Esophagus (tissue), 2 donors: ENCODE measurements around the gene MYO6. TPM values are rescaled to one million over a fixed set of nuclear protein-coding genes. Genes with fewer than 3 reads are reported as not detected.
"Not testable (repeated sequence)": the region's sequence is repeated elsewhere in the genome, so short reads cannot be mapped to it uniquely, and the experiment has no call there.

Experiments used
- H3K27ac ChIP-seq, 2 donors: one replicate each; pipeline ENCODE4 v1.5.1; 2013; ENCODE audit warnings: low read depth in 2 of 2, mild to moderate bottlenecking in 2 of 2, inconsistent platforms in 1 of 2, low read length in 1 of 2, moderate library complexity in 1 of 2
- H3K27me3 ChIP-seq, 2 donors: one replicate each; pipeline ENCODE4 v1.6.1; 2013; ENCODE audit warnings: low read length in 2 of 2, control low read depth in 1 of 2, mild to moderate bottlenecking in 1 of 2; ENCODE audit not compliant: insufficient read depth in 2 of 2, control insufficient read depth in 1 of 2
- H3K36me3 ChIP-seq, 2 donors: one replicate each; pipeline ENCODE4 v1.6.1; 2013; ENCODE audit warnings: low read length in 1 of 2; ENCODE audit not compliant: control insufficient read depth in 2 of 2, insufficient read depth in 2 of 2
- H3K4me1 ChIP-seq, 2 donors: one replicate each; pipeline ENCODE4 v1.6.1; 2013; ENCODE audit warnings: low read length in 1 of 2; ENCODE audit not compliant: control insufficient read depth in 2 of 2, insufficient read depth in 2 of 2
- H3K4me3 ChIP-seq, 2 donors: one replicate each; pipeline ENCODE4 v1.5.1; 2013; ENCODE audit warnings: low read length in 2 of 2, mild to moderate bottlenecking in 2 of 2, low read depth in 1 of 2, moderate library complexity in 1 of 2
- H3K9me3 ChIP-seq, 2 donors: one replicate each; pipeline ENCODE4 v1.6.1; 2013; ENCODE audit warnings: mild to moderate bottlenecking in 2 of 2, low read depth in 1 of 2, low read length in 1 of 2, moderate library complexity in 1 of 2; ENCODE audit not compliant: control insufficient read depth in 2 of 2, insufficient read depth in 1 of 2
- WGBS, 2 donors: extraction: QIAGEN DNeasy Blood & Tissue Kit; methylation state at CpG; one replicate each; pipeline ENCODE4 v1.1.7; 2013; 5-methylcytosine and 5-hydroxymethylcytosine counted together
- polyA plus RNA-seq, 2 donors: library from polyadenylated mRNA; stranded (reverse); fragments of 200-250 nt; gene quantifications; one replicate each; pipeline ENCODE4 v1.2.3, GENCODE V29; 2013
- donor health status: healthy with polysubstance abuse.
- donor health status: Bipolar disorder and iron deficiency.

Gene MYO6
- 10 to 100 TPM; 26.8 to 53.1 TPM for polyA plus RNA-seq

- WGBS, 2 donors, result 0% methylated on average over 86 to 97 of the region's 97 CpGs
- Histone ChIP-seq H3K4me1 (no peaks in the 10 kb centered on the region), H3K36me3 (no peaks in the 10 kb centered on the region), H3K9me3 (no peaks in the 10 kb centered on the region), H3K27ac (peak within 1 kb of the TSS; percentile 95), H3K27me3 (peaks cover 0 to 2% of the 10 kb centered on the region in 2 donors), H3K4me3 (peak within 1 kb of the TSS; percentile 72 to 100)
Observed at GRCh38 chr6:75748743-75749538, at the start of gene MYO6. TSS of gene MYO6 (plus strand) at chr6:75749239. CDS start at chr6:75817548, 68,309 bp downstream.

GRCh38 chr6:75708334-75708733 lies 40.7 kb upstream of the MYO6 start:
- H3K36me3 ChIP-seq, H3K4me3 ChIP-seq, H3K27ac ChIP-seq, H3K4me1 ChIP-seq, H3K27me3 ChIP-seq, H3K9me3 ChIP-seq: not testable (repeated sequence)
- 98% methylated on average over 4 of the region's 4 CpGs for whole genome bisulfite sequencing, 2 donors

- no peaks in the 10 kb centered on the region for H3K9me3 ChIP-seq
- H3K27ac ChIP-seq, result no peak overlapping the region
- H3K36me3 ChIP-seq, result peaks cover 2 to 12% of the 10 kb centered on the region in 2 donors
- no peaks in the 10 kb centered on the region for H3K4me1 ChIP-seq
- H3K4me3 ChIP-seq, result no peak overlapping the region
- H3K27me3 ChIP-seq, result no peaks in the 10 kb centered on the region
- 92 to 96% methylated on average over 2 of the region's 2 CpGs for WGBS, 2 donors
Observed at GRCh38 chr6:75711173-75711572, 37.9 kb upstream of the MYO6 start.

DNA sequence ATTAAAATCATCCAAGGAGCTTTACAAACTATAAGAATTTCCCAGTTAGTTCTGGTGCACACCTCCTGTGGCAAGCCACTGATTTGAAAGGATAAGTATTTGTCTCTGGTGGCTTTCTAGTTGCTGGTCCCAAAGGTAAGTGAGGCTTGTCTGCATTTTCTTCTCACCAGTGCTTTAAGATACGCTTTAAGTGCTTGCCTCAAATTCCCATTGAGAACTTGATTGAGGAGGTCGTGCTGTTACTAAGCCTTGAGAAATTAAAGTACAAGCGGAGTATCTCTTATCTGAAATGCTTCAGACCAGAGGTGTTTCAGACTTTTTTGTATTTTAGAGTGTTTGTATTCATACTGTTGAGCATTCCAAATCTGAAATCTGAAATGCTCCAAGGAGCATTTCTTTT lies 29.9 kb upstream of the MYO6 start:
- Histone ChIP-seq H3K36me3 (peaks cover 0 to 5% of the 10 kb centered on the region in 2 donors), H3K9me3 (no peaks in the 10 kb centered on the region), H3K27ac (no peak overlapping the region), H3K4me3 (no peak overlapping the region), H3K27me3 (no peaks in the 10 kb centered on the region), H3K4me1 (no peaks in the 10 kb centered on the region)
- 94 to 95% methylated on average over 3 of the region's 3 CpGs for WGBS, 2 donors

GRCh38 chr6:75723382-75723781 lies 25.7 kb upstream of the MYO6 start:
- WGBS, 2 donors, result 85 to 87% methylated on average over 2 of the region's 2 CpGs
- no peaks in the 10 kb centered on the region for H3K9me3 ChIP-seq
- no peaks in the 10 kb centered on the region for H3K36me3 ChIP-seq
- H3K27me3 ChIP-seq, result no peaks in the 10 kb centered on the region
- H3K4me3 ChIP-seq, result no peak overlapping the region
- no peak overlapping the region for H3K27ac ChIP-seq
- no peaks in the 10 kb centered on the region for H3K4me1 ChIP-seq

- no peak overlapping the region for H3K4me3 ChIP-seq
- H3K9me3 ChIP-seq, result no peaks in the 10 kb centered on the region
- no peaks in the 10 kb centered on the region for H3K27me3 ChIP-seq
- no peak overlapping the region for H3K27ac ChIP-seq
- 86 to 89% methylated on average over 2 of the region's 2 CpGs for whole genome bisulfite sequencing, 2 donors
- no peaks in the 10 kb centered on the region for H3K4me1 ChIP-seq
- H3K36me3 ChIP-seq, result no peaks in the 10 kb centered on the region
Observed at GRCh38 chr6:75727206-75727605, 21.8 kb upstream of the MYO6 start.

DNA sequence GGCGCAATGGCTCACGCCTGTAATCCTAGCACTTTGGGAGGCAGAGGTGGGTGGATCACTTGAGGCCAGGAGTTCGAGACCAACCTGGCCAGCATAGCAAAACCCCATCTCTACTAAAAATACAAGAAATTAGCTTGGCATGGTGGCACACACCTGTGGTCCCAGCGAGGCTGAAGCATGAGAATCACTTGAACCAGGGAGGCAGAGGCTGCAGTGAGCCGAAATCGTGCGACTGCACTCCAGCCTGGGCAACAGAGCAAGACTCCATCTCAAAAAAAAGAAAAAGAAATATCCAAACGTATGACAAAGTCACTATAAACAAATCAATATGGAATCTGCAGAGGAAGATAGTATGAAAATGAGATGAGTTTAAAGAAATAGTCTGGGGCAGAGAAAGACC lies 18.0 kb upstream of the MYO6 start:
- 83 to 87% methylated on average over 8 of the region's 8 CpGs for WGBS, 2 donors
- not testable (repeated sequence) for H3K36me3 ChIP-seq, H3K27ac ChIP-seq

GRCh38 chr6:75735491-75736186 lies 13.4 kb upstream of the MYO6 start:
- H3K9me3 ChIP-seq, result no peaks in the 10 kb centered on the region
- 31 to 38% methylated on average over 1 of the region's 1 CpG for WGBS, 2 donors
- H3K4me1 ChIP-seq, result no peaks in the 10 kb centered on the region
- peak overlapping the region in 1 of 2 donors; percentile 49 for H3K27ac ChIP-seq
- no peak overlapping the region for H3K4me3 ChIP-seq
- no peaks in the 10 kb centered on the region for H3K36me3 ChIP-seq
- no peaks in the 10 kb centered on the region for H3K27me3 ChIP-seq

More for the DNA sequence above, 18.0 kb upstream of the MYO6 start:
- not testable (repeated sequence) for H3K4me3 ChIP-seq, H3K4me1 ChIP-seq, H3K9me3 ChIP-seq, H3K27me3 ChIP-seq

GRCh38 chr6:75743971-75744370 lies 5.1 kb upstream of the MYO6 start:
- Histone ChIP-seq H3K9me3 (no peaks in the 10 kb centered on the region), H3K4me1 (no peaks in the 10 kb centered on the region)
- WGBS, 2 donors, result 82 to 83% methylated on average over 4 of the region's 4 CpGs

More at GRCh38 chr6:75743971-75744370, 5.1 kb upstream of the MYO6 start:
- Histone ChIP-seq H3K4me3 (no peak overlapping the region), H3K36me3 (no peaks in the 10 kb centered on the region), H3K27ac (no peak overlapping the region), H3K27me3 (peaks cover 0 to 2% of the 10 kb centered on the region in 2 donors)
